OCI-LY7 (cell line): ENCODE data around the gene GAREM1. TPM values are rescaled to one million over a fixed set of nuclear protein-coding genes. Genes with fewer than 3 reads are reported as not detected.

Source experiments
- BruUV-seq: library from RNA; stranded (reverse); fragments of 400-500 nt; replicated peaks from 2 replicates; lab custom pipeline; 2021; lab: Mats Ljungman, UMichigan
- CTCF ChIA-PET: fragments of 300-600 bp; sonication (Branson Sonifier 250); formaldehyde crosslinking; loops from one replicate; lab custom pipeline; 2022; ENCODE audit warnings: antibody characterized with exemption; ENCODE audit not compliant: unreplicated experiment; lab: Charles Lee
- POLR2A ChIA-PET: fragments of 300-600 bp; sonication (Branson Sonifier 250); formaldehyde crosslinking; loops from one replicate; lab custom pipeline; 2022; ENCODE audit warnings: antibody characterized with exemption; lab: Charles Lee
- DNase-seq: peaks from one replicate; pipeline ENCODE4 v3.0.0-alpha.2; 2015; ENCODE audit warnings: low spot score
- H2AFZ ChIP-seq: fragments of 200-600 bp; sonication (generic), shearing (Covaris generic); 2 replicates; pipeline ENCODE4 v1.6.1; 2014; ENCODE audit warnings: mild to moderate bottlenecking, antibody characterized with exemption, low read length, moderate library complexity
- H3K27ac ChIP-seq: fragments of 200-600 bp; sonication (generic); 2 replicates; pipeline ENCODE4 v1.5.1; 2014; ENCODE audit warnings: mixed run types, low read depth, mild to moderate bottlenecking, moderate library complexity, low read length, inconsistent platforms; ENCODE audit not compliant: poor library complexity, severe bottlenecking
- H3K36me3 ChIP-seq: fragments of 200-600 bp; sonication (generic); 2 replicates; pipeline ENCODE4 v1.6.1; 2014; ENCODE audit warnings: mild to moderate bottlenecking, antibody characterized with exemption, low read length, moderate library complexity, mixed read lengths; ENCODE audit not compliant: insufficient read depth
- H3K4me1 ChIP-seq: fragments of 200-600 bp; sonication (generic); 2 replicates; pipeline ENCODE4 v1.5.1; 2014; ENCODE audit warnings: mild to moderate bottlenecking, low read length; ENCODE audit not compliant: insufficient read depth, poor library complexity, severe bottlenecking
- H3K4me2 ChIP-seq: fragments of 200-600 bp; sonication (generic); 2 replicates; pipeline ENCODE4 v1.6.1; 2014; ENCODE audit warnings: mild to moderate bottlenecking, low read length
- H3K4me3 ChIP-seq: fragments of 200-600 bp; sonication (generic); 2 replicates; pipeline ENCODE4 v1.5.1; 2014; ENCODE audit warnings: mild to moderate bottlenecking, low read depth, low read length; ENCODE audit not compliant: poor library complexity, severe bottlenecking
- H3K79me2 ChIP-seq: fragments of 200-600 bp; sonication (generic); 2 replicates; pipeline ENCODE4 v1.6.1; 2016; ENCODE audit warnings: low read depth, mild to moderate bottlenecking, low read length, moderate library complexity, mixed read lengths; ENCODE audit not compliant: insufficient read depth
- H3K9me2 ChIP-seq: fragments of 200-600 bp; sonication (generic); 2 replicates; pipeline ENCODE4 v1.6.1; 2016; ENCODE audit warnings: mild to moderate bottlenecking, low read length, mixed read lengths; ENCODE audit not compliant: insufficient read depth
- H3K9me3 ChIP-seq: fragments of 200-600 bp; sonication (generic); 2 replicates; pipeline ENCODE4 v1.6.1; 2014; ENCODE audit warnings: mild to moderate bottlenecking, mixed run types, low read length, mixed read lengths
- H4K20me1 ChIP-seq: fragments of 200-600 bp; sonication (generic); 2 replicates; pipeline ENCODE4 v1.6.1; 2014; ENCODE audit warnings: mild to moderate bottlenecking, antibody characterized with exemption, low read length, moderate library complexity, mixed read lengths; ENCODE audit not compliant: insufficient read depth
- EZH2phosphoT487 ChIP-seq: fragments of 200-600 bp; sonication (generic); IDR thresholded peaks from 2 replicates; pipeline ENCODE4 v1.6.1; 2018; ENCODE audit warnings: low read depth, borderline replicate concordance, mild to moderate bottlenecking, mixed run types, antibody characterized with exemption, low read length, moderate library complexity, mixed read lengths
- intact Hi-C: fragments of 100-400 bp; cut with micrococcal nuclease; formaldehyde crosslinking; loops from one replicate; pipeline ENCODE4 v1.10.0; 2022; ENCODE audit not compliant: unreplicated experiment
- total RNA-seq, 2 experiments: library from RNA; depleted of rRNA in 1 of 2; stranded (reverse); fragments of >200 nt in 1 of 2; shearing (Covaris generic) in 1 of 2; gene quantifications; 2 replicates each; pipeline ENCODE4 v1.2.3, GENCODE V29; 2014 to 2022
- TF ChIP-seq, protein P1 (sequence below): fragments of 200-600 bp; sonication (generic); conservative IDR thresholded peaks from 2 replicates; pipeline ENCODE4 v1.5.1; 2014; ENCODE audit warnings: mild to moderate bottlenecking, antibody characterized with exemption, low read length, moderate library complexity, mixed read lengths

Gene GAREM1
- total RNA-seq, 2 experiments from 2014 or later, result 1.0 to 2.7 TPM

DNA sequence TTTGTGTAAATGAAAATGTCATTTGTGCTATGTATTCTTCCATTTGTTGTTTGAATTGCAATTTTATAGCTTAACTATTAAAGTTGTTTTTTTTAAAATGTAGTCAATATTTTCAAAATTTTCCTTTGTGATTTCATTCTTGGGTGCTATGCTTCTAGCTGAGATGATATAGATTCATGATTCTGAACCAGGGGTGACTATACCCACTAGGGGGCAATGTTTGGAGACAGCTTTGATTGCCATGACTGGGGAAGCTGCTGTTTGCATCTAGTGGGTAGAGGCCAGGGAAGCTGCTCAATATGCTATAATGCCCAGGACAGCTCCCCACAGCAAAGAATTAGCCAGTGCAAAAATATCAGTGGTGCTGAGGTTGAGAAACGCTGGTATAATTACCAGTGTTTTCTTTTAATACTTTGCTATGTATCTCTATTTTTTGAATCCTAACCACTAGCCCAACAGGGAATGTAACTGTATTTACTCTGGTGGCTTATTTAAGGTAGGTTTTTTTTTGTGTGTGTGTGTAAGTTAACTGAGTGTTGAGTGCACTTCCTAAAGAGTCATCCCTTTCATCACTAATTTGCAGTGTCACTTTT, 181.1 kb downstream of the GAREM1 start:
- no peaks in the 10 kb centered on the region for H3K9me2 ChIP-seq
- no peaks in the 10 kb centered on the region for H3K36me3 ChIP-seq
- H3K4me2 ChIP-seq, result no peak overlapping the region
- intact Hi-C loops, result loop anchor here (2.0 kb wide), 1 partner anchor 181 kb away; the partner anchor contains the start of gene GAREM1
- H2AFZ ChIP-seq, result no peak overlapping the region
- no peaks in the 10 kb centered on the region for H4K20me1 ChIP-seq
- H3K4me1 ChIP-seq, result no peaks in the 10 kb centered on the region
- POLR2A ChIA-PET, result interaction anchor here (0.7 to 0.8 kb wide), 2 partner anchors 13 to 483 kb away, joined by 3 read pairs; no protein-coding TSS in a partner anchor
- peak; percentile 36 for DNase-seq
- BruUV-seq, result no TSS peak
- H3K79me2 ChIP-seq, result no peaks in the 10 kb centered on the region
- CTCF ChIA-PET, result interaction anchor here (1.0 kb wide), 1 partner anchor 181 kb away, joined by 3 read pairs; the partner anchor contains the start of gene GAREM1
- H3K9me3 ChIP-seq, result no peaks in the 10 kb centered on the region
- no peak overlapping the region for H3K27ac ChIP-seq
- TF ChIP-seq, protein P1, sequence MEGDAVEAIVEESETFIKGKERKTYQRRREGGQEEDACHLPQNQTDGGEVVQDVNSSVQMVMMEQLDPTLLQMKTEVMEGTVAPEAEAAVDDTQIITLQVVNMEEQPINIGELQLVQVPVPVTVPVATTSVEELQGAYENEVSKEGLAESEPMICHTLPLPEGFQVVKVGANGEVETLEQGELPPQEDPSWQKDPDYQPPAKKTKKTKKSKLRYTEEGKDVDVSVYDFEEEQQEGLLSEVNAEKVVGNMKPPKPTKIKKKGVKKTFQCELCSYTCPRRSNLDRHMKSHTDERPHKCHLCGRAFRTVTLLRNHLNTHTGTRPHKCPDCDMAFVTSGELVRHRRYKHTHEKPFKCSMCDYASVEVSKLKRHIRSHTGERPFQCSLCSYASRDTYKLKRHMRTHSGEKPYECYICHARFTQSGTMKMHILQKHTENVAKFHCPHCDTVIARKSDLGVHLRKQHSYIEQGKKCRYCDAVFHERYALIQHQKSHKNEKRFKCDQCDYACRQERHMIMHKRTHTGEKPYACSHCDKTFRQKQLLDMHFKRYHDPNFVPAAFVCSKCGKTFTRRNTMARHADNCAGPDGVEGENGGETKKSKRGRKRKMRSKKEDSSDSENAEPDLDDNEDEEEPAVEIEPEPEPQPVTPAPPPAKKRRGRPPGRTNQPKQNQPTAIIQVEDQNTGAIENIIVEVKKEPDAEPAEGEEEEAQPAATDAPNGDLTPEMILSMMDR, result peak; percentile 73
- TF ChIP-seq EZH2phosphoT487, result no peak
- H3K4me3 ChIP-seq, result no peak overlapping the region

DNA sequence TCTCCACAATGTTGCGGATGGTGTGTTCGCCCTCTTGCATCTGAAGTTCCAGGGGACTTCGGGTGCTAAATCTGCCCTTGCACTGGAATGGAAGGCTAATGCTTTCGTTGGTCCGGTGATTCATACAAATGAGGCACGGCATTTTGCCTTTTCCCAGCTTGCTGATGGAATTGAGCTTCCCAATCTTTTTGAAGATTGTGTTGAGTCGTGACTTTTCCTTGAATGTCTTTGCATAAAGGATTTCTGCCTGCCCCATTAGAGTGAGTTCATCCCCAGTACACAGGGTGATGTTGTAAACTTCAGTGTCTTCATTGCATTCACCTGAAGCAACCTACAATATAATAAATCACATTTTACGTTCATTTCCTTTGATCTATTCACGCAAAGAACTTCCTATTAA, 182.8 kb downstream of the GAREM1 start:
- H3K4me3 ChIP-seq, result no peak overlapping the region
- no peak for DNase-seq
- no peaks in the 10 kb centered on the region for H3K9me2 ChIP-seq
- no peaks in the 10 kb centered on the region for H3K79me2 ChIP-seq
- H3K4me1 ChIP-seq, result no peaks in the 10 kb centered on the region
- POLR2A ChIA-PET, result no interaction called here
- no TSS peak for BruUV-seq
- no peak overlapping the region for H3K27ac ChIP-seq
- H4K20me1 ChIP-seq, result no peaks in the 10 kb centered on the region
- no peak overlapping the region for H2AFZ ChIP-seq
- TF ChIP-seq EZH2phosphoT487, result no peak
- TF ChIP-seq, protein P1, result no peak
- H3K36me3 ChIP-seq, result no peaks in the 10 kb centered on the region
- intact Hi-C loops, result loop anchor here (2.0 kb wide), 1 partner anchor 183 kb away; the partner anchor contains the start of gene GAREM1
- H3K9me3 ChIP-seq, result no peaks in the 10 kb centered on the region
- CTCF ChIA-PET, result no interaction called here
- H3K4me2 ChIP-seq, result no peak overlapping the region

DNA sequence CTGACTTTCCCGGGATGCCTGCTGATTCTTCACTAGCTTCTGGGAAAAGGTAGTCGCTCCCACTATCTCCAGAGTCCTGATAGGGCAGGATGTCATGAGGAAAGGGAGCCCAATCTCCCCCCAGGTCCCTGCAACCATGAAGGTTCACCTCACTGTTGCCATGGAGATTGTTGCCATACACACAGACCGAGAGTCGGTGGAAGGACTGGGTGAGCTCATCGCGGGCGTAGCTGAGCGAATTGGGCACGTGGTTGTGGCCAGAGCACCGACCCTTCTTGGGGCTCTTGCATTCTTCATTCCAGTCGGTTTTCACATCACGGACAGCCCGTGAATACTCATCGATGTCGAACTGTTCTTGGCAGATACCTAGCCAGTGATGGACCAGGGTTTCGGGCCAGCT, 183.4 kb downstream of the GAREM1 start:
- no peaks in the 10 kb centered on the region for H3K4me1 ChIP-seq
- BruUV-seq, result no TSS peak
- H3K27ac ChIP-seq, result no peak overlapping the region
- H3K4me2 ChIP-seq, result no peak overlapping the region
- TF ChIP-seq EZH2phosphoT487, result no peak
- TF ChIP-seq, protein P1, result no peak
- H3K36me3 ChIP-seq, result no peaks in the 10 kb centered on the region
- H3K79me2 ChIP-seq, result no peaks in the 10 kb centered on the region
- H3K9me3 ChIP-seq, result no peaks in the 10 kb centered on the region
- H3K4me3 ChIP-seq, result no peak overlapping the region
- H4K20me1 ChIP-seq, result no peaks in the 10 kb centered on the region
- no peaks in the 10 kb centered on the region for H3K9me2 ChIP-seq
- ChIA-PET POLR2A (no interaction called here), CTCF (no interaction called here)
- intact Hi-C loops, result no loop called here
- H2AFZ ChIP-seq, result no peak overlapping the region
- no peak for DNase-seq
